Caco-2 (cell line): ENCODE results near the gene ZBTB24. TPM values are rescaled to one million over a fixed set of nuclear protein-coding genes. Genes with fewer than 3 reads are reported as not detected.

Experiments used
- BruUV-seq: library from RNA; stranded (reverse); fragments of 400-500 nt; replicated peaks from 2 replicates; lab custom pipeline; 2021; lab: Mats Ljungman, UMichigan
- CTCF ChIA-PET: fragments of 300-600 bp; sonication (Branson Sonifier 250); formaldehyde crosslinking; loops from one replicate; lab custom pipeline; 2022; ENCODE audit warnings: antibody characterized with exemption; lab: Charles Lee
- POLR2A ChIA-PET: fragments of 300-600 bp; sonication (Branson Sonifier 250); formaldehyde crosslinking; loops from one replicate; lab custom pipeline; 2022; ENCODE audit warnings: antibody characterized with exemption; lab: Charles Lee
- DNase-seq, 2 experiments: peaks; one replicate each; pipeline versions ENCODE4 v3.0.0 to v3.0.0-alpha.2; 2020 to 2022
- H3K27me3 ChIP-seq: replicated peaks from 2 replicates; pipeline ENCODE4 v1.6.0; 2011; ENCODE audit warnings: low read length; ENCODE audit not compliant: control insufficient read depth, insufficient read depth
- H3K36me3 ChIP-seq: 2 replicates; pipeline ENCODE4 v1.5.1; 2011; ENCODE audit warnings: low read length; ENCODE audit not compliant: control insufficient read depth, insufficient read depth
- H3K4me1 ChIP-seq: fragments of 250-450 bp; sonication (Bioruptor Pico); 2 replicates; pipeline ENCODE4 v1.5.1; 2020; ENCODE audit warnings: mild to moderate bottlenecking
- H3K4me3 ChIP-seq: 2 replicates; pipeline ENCODE4 v1.5.1; 2011; ENCODE audit warnings: low read depth, mild to moderate bottlenecking, control low read depth, low read length
- H3K9me3 ChIP-seq: fragments of 250-450 bp; sonication (Bioruptor Pico); 2 replicates; pipeline ENCODE4 v1.5.1; 2020; ENCODE audit warnings: mild to moderate bottlenecking, moderate library complexity
- H3K27ac Mint-ChIP-seq: one replicate; pipeline ENCODE4 v1.8.0; 2022; ENCODE audit warnings: mixed read lengths; ENCODE audit not compliant: unreplicated experiment
- H3K27me3 Mint-ChIP-seq: one replicate; pipeline ENCODE4 v1.8.0; 2022; ENCODE audit warnings: mixed read lengths; ENCODE audit not compliant: insufficient read depth, unreplicated experiment
- H3K36me3 Mint-ChIP-seq: one replicate; pipeline ENCODE4 v1.8.0; 2022; ENCODE audit warnings: mild to moderate bottlenecking, mixed read lengths; ENCODE audit not compliant: insufficient read depth, unreplicated experiment
- H3K4me1 Mint-ChIP-seq: one replicate; pipeline ENCODE4 v1.8.0; 2022; ENCODE audit warnings: low read depth, mixed read lengths; ENCODE audit not compliant: unreplicated experiment
- H3K4me3 Mint-ChIP-seq: one replicate; pipeline ENCODE4 v1.8.0; 2022; ENCODE audit warnings: mild to moderate bottlenecking, moderate library complexity, mixed read lengths; ENCODE audit not compliant: unreplicated experiment
- H3K9me3 Mint-ChIP-seq: one replicate; pipeline ENCODE4 v1.8.0; 2022; ENCODE audit warnings: mixed read lengths; ENCODE audit not compliant: unreplicated experiment
- intact Hi-C: fragments of 100-400 bp; cut with micrococcal nuclease; formaldehyde crosslinking; loops from one replicate; pipeline ENCODE4 v1.10.0; 2022; ENCODE audit not compliant: unreplicated experiment
- total RNA-seq: library from RNA; stranded (reverse); gene quantifications from 2 replicates; pipeline ENCODE4 v1.2.3, GENCODE V29; 2022
- TF ChIP-seq, protein P1 (sequence below), 2 experiments: fragments of 200-600 bp in 1 of 2; IDR thresholded peaks; 1 replicate in 1 of 2; 2 replicates in 1 of 2; pipeline versions ENCODE4 v1.5.1 to v1.8.0; 2011 to 2022; ENCODE audit warnings: antibody characterized with exemption in 1 of 2, control low read depth in 1 of 2, inconsistent platforms in 1 of 2, low read depth in 1 of 2, low read length in 1 of 2, mild to moderate bottlenecking in 1 of 2, moderate library complexity in 1 of 2; ENCODE audit not compliant: insufficient read depth in 1 of 2, severe bottlenecking in 1 of 2, unreplicated experiment in 1 of 2

ZBTB24 gene
- total RNA-seq, 1 experiment from 2014 or later, result 10.3 TPM

DNA sequence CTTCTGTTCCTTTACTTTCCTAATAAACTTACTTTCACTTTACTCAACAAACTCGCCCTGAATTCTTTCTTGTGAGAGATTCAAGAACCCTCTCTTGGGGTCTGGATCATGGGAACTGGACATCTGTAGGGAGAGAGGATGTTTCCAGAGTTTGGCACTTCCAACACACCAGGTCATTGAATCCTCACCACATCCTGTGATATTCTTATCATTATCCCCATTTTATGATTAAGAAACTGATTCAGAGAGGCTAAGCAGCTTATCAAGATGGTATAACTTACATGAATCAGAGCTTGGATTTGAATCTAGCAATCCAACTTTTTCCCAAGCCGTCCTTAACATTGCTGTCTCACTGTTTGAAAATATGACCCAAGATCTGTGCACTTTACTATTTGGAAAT is 58.1 kb downstream of the ZBTB24 start:
- Mint-ChIP-seq H3K27ac (no peak overlapping the region), H3K27me3 (no peaks in the 10 kb centered on the region), H3K4me1 (peaks cover 14% of the 10 kb centered on the region), H3K36me3 (no peaks in the 10 kb centered on the region), H3K4me3 (no peak overlapping the region), H3K9me3 (no peaks in the 10 kb centered on the region)
- H3K27me3 ChIP-seq, result no peaks in the 10 kb centered on the region
- ChIA-PET CTCF (no interaction called here), POLR2A (no interaction called here)
- H3K4me1 ChIP-seq, result peaks cover 9% of the 10 kb centered on the region; the same call in 1 of the 2 replicates
- no peak overlapping the region for H3K4me3 ChIP-seq
- no peaks in the 10 kb centered on the region for H3K9me3 ChIP-seq
- DNase-seq, result no peak
- no peaks in the 10 kb centered on the region for H3K36me3 ChIP-seq
- intact Hi-C loops, result no loop called here
- BruUV-seq, result no TSS peak
- TF ChIP-seq, protein P1, sequence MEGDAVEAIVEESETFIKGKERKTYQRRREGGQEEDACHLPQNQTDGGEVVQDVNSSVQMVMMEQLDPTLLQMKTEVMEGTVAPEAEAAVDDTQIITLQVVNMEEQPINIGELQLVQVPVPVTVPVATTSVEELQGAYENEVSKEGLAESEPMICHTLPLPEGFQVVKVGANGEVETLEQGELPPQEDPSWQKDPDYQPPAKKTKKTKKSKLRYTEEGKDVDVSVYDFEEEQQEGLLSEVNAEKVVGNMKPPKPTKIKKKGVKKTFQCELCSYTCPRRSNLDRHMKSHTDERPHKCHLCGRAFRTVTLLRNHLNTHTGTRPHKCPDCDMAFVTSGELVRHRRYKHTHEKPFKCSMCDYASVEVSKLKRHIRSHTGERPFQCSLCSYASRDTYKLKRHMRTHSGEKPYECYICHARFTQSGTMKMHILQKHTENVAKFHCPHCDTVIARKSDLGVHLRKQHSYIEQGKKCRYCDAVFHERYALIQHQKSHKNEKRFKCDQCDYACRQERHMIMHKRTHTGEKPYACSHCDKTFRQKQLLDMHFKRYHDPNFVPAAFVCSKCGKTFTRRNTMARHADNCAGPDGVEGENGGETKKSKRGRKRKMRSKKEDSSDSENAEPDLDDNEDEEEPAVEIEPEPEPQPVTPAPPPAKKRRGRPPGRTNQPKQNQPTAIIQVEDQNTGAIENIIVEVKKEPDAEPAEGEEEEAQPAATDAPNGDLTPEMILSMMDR (IDR thresholded peaks at IDR 0.05; ENCODE audit: insufficient read depth in 1 of 2, low read depth in 1 of 2, low read length in 1 of 2, severe bottlenecking in 1 of 2, unreplicated experiment in 1 of 2), result no peak

DNA sequence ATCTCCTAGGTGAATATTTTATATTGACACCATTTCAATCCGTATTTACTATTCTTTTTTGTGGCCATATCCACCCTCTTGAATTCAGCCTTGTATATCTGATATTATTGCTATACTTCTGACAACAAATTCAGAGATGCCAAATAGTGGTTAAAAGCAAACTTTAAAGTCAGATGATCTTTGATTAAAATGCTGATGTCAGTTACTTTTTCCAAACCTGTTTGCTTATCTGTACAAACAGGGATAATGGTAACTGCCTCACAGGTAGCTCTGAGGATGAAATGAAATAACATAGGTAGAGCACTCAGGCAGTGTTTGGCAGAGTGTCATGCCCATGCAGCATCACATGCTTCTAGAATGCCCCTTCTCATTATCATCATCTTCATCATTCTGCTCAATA is 61.8 kb downstream of the ZBTB24 start:
- H3K27ac Mint-ChIP-seq, result no peak overlapping the region
- POLR2A ChIA-PET, result interaction anchor here (0.6 kb wide), 1 partner anchor 28 kb away, joined by 3 read pairs; no protein-coding TSS in a partner anchor

DNA sequence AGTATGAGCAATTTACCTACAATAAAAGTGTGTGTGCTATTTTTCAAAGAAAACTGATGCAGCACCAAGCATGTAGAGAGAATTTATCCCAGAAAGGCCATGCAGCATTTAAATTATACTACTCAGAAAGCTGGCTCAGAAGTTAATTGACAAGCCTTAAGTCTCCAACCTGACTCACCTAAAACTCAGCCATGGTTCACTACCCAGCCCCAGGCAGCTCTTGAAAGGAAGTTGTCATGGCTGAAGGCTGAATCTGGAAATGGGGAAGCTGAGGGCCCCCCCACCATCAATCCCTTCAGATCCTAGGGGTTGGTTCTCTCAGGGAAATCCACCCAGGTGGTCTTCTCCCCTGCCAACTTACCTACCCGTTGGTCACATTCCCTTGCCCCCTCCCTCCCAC is 62.3 kb downstream of the ZBTB24 start:
- peaks cover 9% of the 10 kb centered on the region; the same call in 1 of the 2 replicates for H3K4me1 ChIP-seq
- H3K9me3 Mint-ChIP-seq, result no peaks in the 10 kb centered on the region
- no TSS peak for BruUV-seq
- no peak overlapping the region for H3K27ac Mint-ChIP-seq
- no peaks in the 10 kb centered on the region; the same call in 1 of the 2 replicates for H3K27me3 ChIP-seq
- no peaks in the 10 kb centered on the region for H3K9me3 ChIP-seq
- no peaks in the 10 kb centered on the region for H3K36me3 ChIP-seq
- ChIA-PET POLR2A (interaction anchor here (0.6 kb wide), 1 partner anchor 28 kb away, joined by 3 read pairs; no protein-coding TSS in a partner anchor), CTCF (no interaction called here)
- H3K4me1 Mint-ChIP-seq, result peaks cover 14% of the 10 kb centered on the region
- intact Hi-C loops, result no loop called here
- TF ChIP-seq, protein P1 (IDR thresholded peaks at IDR 0.05; ENCODE audit: insufficient read depth in 1 of 2, low read depth in 1 of 2, low read length in 1 of 2, severe bottlenecking in 1 of 2, unreplicated experiment in 1 of 2), result no peak
- H3K27me3 Mint-ChIP-seq, result no peaks in the 10 kb centered on the region
- no peak overlapping the region for H3K4me3 Mint-ChIP-seq
- H3K36me3 Mint-ChIP-seq, result no peaks in the 10 kb centered on the region
- H3K4me3 ChIP-seq, result no peak overlapping the region
- no peak for DNase-seq

More for the DNA sequence above, 61.8 kb downstream of the ZBTB24 start:
- intact Hi-C loops, result no loop called here
- Mint-ChIP-seq H3K36me3 (no peaks in the 10 kb centered on the region), H3K4me3 (no peak overlapping the region), H3K4me1 (peaks cover 14% of the 10 kb centered on the region), H3K9me3 (no peaks in the 10 kb centered on the region), H3K27me3 (no peaks in the 10 kb centered on the region)
- DNase-seq, result no peak
- H3K27me3 ChIP-seq, result no peaks in the 10 kb centered on the region; the same call in 1 of the 2 replicates
- H3K4me3 ChIP-seq, result no peak overlapping the region
- H3K36me3 ChIP-seq, result no peaks in the 10 kb centered on the region
- TF ChIP-seq, protein P1 (IDR thresholded peaks at IDR 0.05; ENCODE audit: insufficient read depth in 1 of 2, low read depth in 1 of 2, low read length in 1 of 2, severe bottlenecking in 1 of 2, unreplicated experiment in 1 of 2), result no peak
- H3K4me1 ChIP-seq, result peaks cover 9% of the 10 kb centered on the region; the same call in 1 of the 2 replicates
- BruUV-seq, result no TSS peak
- H3K9me3 ChIP-seq, result no peaks in the 10 kb centered on the region
- CTCF ChIA-PET, result no interaction called here
